ENCODE results near the gene WFDC10B.
"Not testable (repeated sequence)": the region's sequence is repeated elsewhere in the genome, so short reads cannot be mapped to it uniquely, and the experiment has no call there.

Gene WFDC10B

DNA sequence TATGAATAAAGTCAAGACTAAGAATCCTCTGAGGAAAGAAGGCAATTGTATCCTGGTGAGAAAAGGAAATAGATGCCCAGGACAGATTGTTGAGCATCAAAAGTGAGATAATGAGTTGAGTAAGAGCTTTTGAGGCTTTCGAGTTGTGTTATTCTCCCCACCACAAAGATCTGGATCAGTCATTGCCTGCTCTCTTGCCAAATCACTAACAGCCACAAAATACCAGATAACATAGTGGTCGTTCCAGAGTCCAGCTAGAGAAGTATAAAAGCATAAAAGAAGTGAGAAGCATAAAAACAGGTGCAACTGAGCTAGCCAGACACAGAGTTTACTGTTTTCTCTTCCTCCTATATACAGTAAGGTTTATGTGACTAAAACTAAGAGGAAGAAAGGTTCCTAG lies 22.2 kb upstream of the WFDC10B start:
- TF ChIP-seq EZH2phosphoT487 (IDR thresholded peaks at IDR 0.05; ENCODE audit: low read depth) = no peak
- TF ChIP-seq, protein P1, sequence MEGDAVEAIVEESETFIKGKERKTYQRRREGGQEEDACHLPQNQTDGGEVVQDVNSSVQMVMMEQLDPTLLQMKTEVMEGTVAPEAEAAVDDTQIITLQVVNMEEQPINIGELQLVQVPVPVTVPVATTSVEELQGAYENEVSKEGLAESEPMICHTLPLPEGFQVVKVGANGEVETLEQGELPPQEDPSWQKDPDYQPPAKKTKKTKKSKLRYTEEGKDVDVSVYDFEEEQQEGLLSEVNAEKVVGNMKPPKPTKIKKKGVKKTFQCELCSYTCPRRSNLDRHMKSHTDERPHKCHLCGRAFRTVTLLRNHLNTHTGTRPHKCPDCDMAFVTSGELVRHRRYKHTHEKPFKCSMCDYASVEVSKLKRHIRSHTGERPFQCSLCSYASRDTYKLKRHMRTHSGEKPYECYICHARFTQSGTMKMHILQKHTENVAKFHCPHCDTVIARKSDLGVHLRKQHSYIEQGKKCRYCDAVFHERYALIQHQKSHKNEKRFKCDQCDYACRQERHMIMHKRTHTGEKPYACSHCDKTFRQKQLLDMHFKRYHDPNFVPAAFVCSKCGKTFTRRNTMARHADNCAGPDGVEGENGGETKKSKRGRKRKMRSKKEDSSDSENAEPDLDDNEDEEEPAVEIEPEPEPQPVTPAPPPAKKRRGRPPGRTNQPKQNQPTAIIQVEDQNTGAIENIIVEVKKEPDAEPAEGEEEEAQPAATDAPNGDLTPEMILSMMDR (IDR thresholded peaks at IDR 0.05; ENCODE audit: low read depth, low read length) = no peak
- Histone ChIP-seq H3K4me2 (ENCODE audit: low read length) (no peak overlapping the region), H3K9me3 (ENCODE audit: insufficient read depth, low read length) (peaks cover 7% of the 10 kb centered on the region; the same call in 1 of the 2 replicates), H3K4me1 (ENCODE audit: low read length) (no peaks in the 10 kb centered on the region), H3K4me3 (ENCODE audit: low read length) (no peak overlapping the region), H3K27ac (ENCODE audit: low read length) (no peak overlapping the region), H3K36me3 (replicated peaks; ENCODE audit: low read depth, low read length) (no peaks in the 10 kb centered on the region), H3K27me3 (ENCODE audit: low read depth, low read length) (peaks cover 53% of the 10 kb centered on the region), H3K9ac (ENCODE audit: low read length) (no peak overlapping the region), H3K79me2 (ENCODE audit: low read length) (no peaks in the 10 kb centered on the region), H2AFZ (ENCODE audit: low read depth, low read length) (no peak overlapping the region), H4K20me1 (ENCODE audit: insufficient read depth, low read length) (no peaks in the 10 kb centered on the region)

DNA sequence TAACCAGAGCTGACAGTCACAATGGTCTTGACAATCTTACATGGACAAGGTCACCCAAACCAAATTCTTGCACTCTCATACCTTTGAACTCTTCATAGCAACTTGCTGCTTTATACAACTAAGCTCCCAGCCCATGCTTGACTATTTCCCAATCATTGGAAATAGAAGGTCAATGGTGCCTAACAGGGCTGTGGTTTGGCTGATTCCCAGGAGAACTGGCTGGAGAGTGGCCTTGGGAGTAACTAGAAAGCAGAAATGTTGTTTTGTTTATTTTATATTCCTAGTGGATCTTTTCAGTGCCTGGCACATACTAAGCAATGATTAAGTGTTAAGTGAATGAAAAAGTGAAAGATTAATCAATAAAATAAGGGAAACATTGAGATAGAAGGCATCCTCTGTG lies 20.3 kb upstream of the WFDC10B start:
- peaks cover 61% of the 10 kb centered on the region for H3K27me3 ChIP-seq (ENCODE audit: low read depth, low read length)
- H3K36me3 ChIP-seq (replicated peaks; ENCODE audit: low read depth, low read length) = no peaks in the 10 kb centered on the region
- H3K27ac ChIP-seq (ENCODE audit: low read length) = no peak overlapping the region
- no peak overlapping the region for H3K9ac ChIP-seq (ENCODE audit: low read length)
- no peaks in the 10 kb centered on the region for H3K9me3 ChIP-seq (ENCODE audit: insufficient read depth, low read length)
- H3K4me3 ChIP-seq (ENCODE audit: low read length) = no peak overlapping the region
- no peak overlapping the region for H2AFZ ChIP-seq (ENCODE audit: low read depth, low read length)
- no peaks in the 10 kb centered on the region for H3K4me1 ChIP-seq (ENCODE audit: low read length)
- H3K79me2 ChIP-seq (ENCODE audit: low read length) = no peaks in the 10 kb centered on the region
- no peaks in the 10 kb centered on the region for H4K20me1 ChIP-seq (ENCODE audit: insufficient read depth, low read length)
- no peak overlapping the region for H3K4me2 ChIP-seq (ENCODE audit: low read length)
- TF ChIP-seq, protein P1 (IDR thresholded peaks at IDR 0.05; ENCODE audit: low read depth, low read length) = no peak
- TF ChIP-seq EZH2phosphoT487 (IDR thresholded peaks at IDR 0.05; ENCODE audit: low read depth) = no peak

DNA sequence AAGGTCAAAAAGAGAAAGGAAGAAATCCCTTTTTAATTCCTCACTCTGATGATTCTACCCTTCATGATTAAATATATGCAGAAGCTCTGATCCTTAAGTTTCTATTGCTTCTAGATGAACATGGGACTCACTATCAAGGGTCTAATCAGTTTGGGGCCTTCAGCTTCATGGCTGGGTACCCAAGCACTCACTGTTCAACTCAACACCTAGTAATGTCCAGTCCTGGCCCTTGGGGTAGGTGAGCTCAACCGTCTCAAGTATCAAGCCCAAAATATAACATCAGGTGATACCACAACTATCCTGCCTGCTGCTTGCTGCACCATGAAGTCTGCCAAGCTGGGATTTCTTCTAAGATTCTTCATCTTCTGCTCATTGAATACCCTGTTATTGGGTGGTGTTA lies 17.2 kb upstream of the WFDC10B start, which contains the start of gene SPINT4:
Gene SPINT4, plus strand, starts transcription at position 301 of the 400 bp plus-strand sequence. Its CDS starts 21 bp downstream, at position 322.
- Histone ChIP-seq H3K4me3 (ENCODE audit: low read length) (no peak within 1 kb of the TSS), H3K4me1 (ENCODE audit: low read length) (no peaks in the 10 kb centered on the region), H3K9ac (ENCODE audit: low read length) (no peak within 1 kb of the TSS), H3K27me3 (ENCODE audit: low read depth, low read length) (peaks cover 51% of the 10 kb centered on the region), H3K79me2 (ENCODE audit: low read length) (no peaks in the 10 kb centered on the region), H3K4me2 (ENCODE audit: low read length) (no peak within 1 kb of the TSS), H3K27ac (ENCODE audit: low read length) (no peak within 1 kb of the TSS), H3K9me3 (ENCODE audit: insufficient read depth, low read length) (no peaks in the 10 kb centered on the region), H2AFZ (ENCODE audit: low read depth, low read length) (no peak within 1 kb of the TSS), H3K36me3 (replicated peaks; ENCODE audit: low read depth, low read length) (no peaks in the 10 kb centered on the region), H4K20me1 (ENCODE audit: insufficient read depth, low read length) (no peaks in the 10 kb centered on the region)
- TF ChIP-seq, protein P1 (IDR thresholded peaks at IDR 0.05; ENCODE audit: low read depth, low read length) = no peak
- no peak for TF ChIP-seq EZH2phosphoT487 (IDR thresholded peaks at IDR 0.05; ENCODE audit: low read depth)

DNA sequence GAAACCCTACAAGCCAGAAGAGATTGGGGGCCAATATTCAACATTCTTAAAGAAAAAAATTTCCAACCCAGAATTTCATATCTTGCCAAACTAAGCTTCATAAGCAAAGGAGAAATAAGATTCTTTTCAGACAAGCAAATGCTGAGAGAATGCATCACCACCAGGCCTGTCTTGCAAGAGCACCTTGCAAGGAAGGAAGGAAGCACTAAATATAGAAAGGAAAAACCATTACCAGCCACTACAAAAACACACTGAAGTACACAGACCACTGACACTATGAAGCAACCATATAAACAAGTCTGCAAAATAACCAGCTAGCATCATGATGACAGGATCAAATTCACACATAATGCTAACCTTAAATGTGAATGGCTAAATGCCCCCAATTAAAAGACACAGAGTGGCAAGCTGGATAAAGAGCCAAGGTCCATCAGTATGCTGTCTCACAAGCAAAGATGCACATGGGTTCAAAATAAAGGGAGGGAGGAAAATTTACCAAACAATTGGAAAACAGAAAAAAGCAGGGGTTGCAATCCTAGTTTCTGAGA lies 11.4 kb upstream of the WFDC10B start:
- H2AFZ ChIP-seq (ENCODE audit: low read depth, low read length); H3K4me2 ChIP-seq (ENCODE audit: low read length): not testable (repeated sequence)

More for the DNA sequence above, 11.4 kb upstream of the WFDC10B start:
- not testable (repeated sequence) for H3K9me3 ChIP-seq (ENCODE audit: insufficient read depth, low read length); H3K36me3 ChIP-seq (replicated peaks; ENCODE audit: low read depth, low read length); H3K9ac ChIP-seq (ENCODE audit: low read length); H3K4me3 ChIP-seq (ENCODE audit: low read length); H4K20me1 ChIP-seq (ENCODE audit: insufficient read depth, low read length); H3K4me1 ChIP-seq (ENCODE audit: low read length); H3K79me2 ChIP-seq (ENCODE audit: low read length); H3K27ac ChIP-seq (ENCODE audit: low read length)
- H3K27me3 ChIP-seq (ENCODE audit: low read depth, low read length) = peaks cover 20% of the 10 kb centered on the region
